ENCODE results near the gene PLCXD3.
"Not testable (repeated sequence)": the region's sequence is repeated elsewhere in the genome, so short reads cannot be mapped to it uniquely, and the experiment has no call there.

The PLCXD3 gene

GRCh38 chr5:41485533-41485932 is 24.9 kb downstream of the PLCXD3 start:
- DNase-seq (ENCODE audit: low read depth): no peak

GRCh38 chr5:41482715-41483114 is 27.7 kb downstream of the PLCXD3 start:
- no peak for DNase-seq (ENCODE audit: low read depth)

GRCh38 chr5:41482173-41482572 is 28.2 kb downstream of the PLCXD3 start:
- no peak for DNase-seq (ENCODE audit: low read depth)

GRCh38 chr5:41471571-41472208 is 38.7 kb downstream of the PLCXD3 start:
- DNase-seq (ENCODE audit: low read depth): not testable (repeated sequence)

- no peak for DNase-seq (ENCODE audit: low read depth)
These were observed 44.8 kb downstream of the PLCXD3 start for GRCh38 chr5:41465493-41466171.

GRCh38 chr5:41459557-41459956 is 50.8 kb downstream of the PLCXD3 start:
- DNase-seq (ENCODE audit: low read depth): no peak

GRCh38 chr5:41457094-41457493 is 53.3 kb downstream of the PLCXD3 start:
- DNase-seq (ENCODE audit: low read depth): no peak

GRCh38 chr5:41452506-41452905 is 57.9 kb downstream of the PLCXD3 start:
- DNase-seq (ENCODE audit: low read depth): no peak

GRCh38 chr5:41447650-41448510 is 62.5 kb downstream of the PLCXD3 start:
- no peak for DNase-seq (ENCODE audit: low read depth)

- DNase-seq (ENCODE audit: low read depth): no peak
These were observed 64.4 kb downstream of the PLCXD3 start for GRCh38 chr5:41445937-41446563.

GRCh38 chr5:41435276-41435675 is 75.1 kb downstream of the PLCXD3 start:
- no peak for DNase-seq (ENCODE audit: low read depth)

- no peak for DNase-seq (ENCODE audit: low read depth)
These were observed 76.7 kb downstream of the PLCXD3 start for GRCh38 chr5:41433552-41434181.

- no peak for DNase-seq (ENCODE audit: low read depth)
These were observed 77.7 kb downstream of the PLCXD3 start for GRCh38 chr5:41432481-41433253.

- DNase-seq (ENCODE audit: low read depth): no peak
These were observed 82.9 kb downstream of the PLCXD3 start for GRCh38 chr5:41427505-41427904.

GRCh38 chr5:41425736-41426135 is 84.7 kb downstream of the PLCXD3 start:
- DNase-seq (ENCODE audit: low read depth): no peak

GRCh38 chr5:41420492-41421067 is 89.8 kb downstream of the PLCXD3 start:
- DNase-seq (ENCODE audit: low read depth): no peak

- no peak for DNase-seq (ENCODE audit: low read depth)
These were observed 92.0 kb downstream of the PLCXD3 start for GRCh38 chr5:41418220-41419031.

GRCh38 chr5:41416336-41416735 is 94.1 kb downstream of the PLCXD3 start:
- DNase-seq (ENCODE audit: low read depth): no peak

- no peak for DNase-seq (ENCODE audit: low read depth)
These were observed 95.2 kb downstream of the PLCXD3 start for GRCh38 chr5:41415242-41415641.

GRCh38 chr5:41414598-41414997 is 95.8 kb downstream of the PLCXD3 start:
- DNase-seq (ENCODE audit: low read depth): no peak
